Measurements from ENCODE around the gene AQP4.

DNA sequence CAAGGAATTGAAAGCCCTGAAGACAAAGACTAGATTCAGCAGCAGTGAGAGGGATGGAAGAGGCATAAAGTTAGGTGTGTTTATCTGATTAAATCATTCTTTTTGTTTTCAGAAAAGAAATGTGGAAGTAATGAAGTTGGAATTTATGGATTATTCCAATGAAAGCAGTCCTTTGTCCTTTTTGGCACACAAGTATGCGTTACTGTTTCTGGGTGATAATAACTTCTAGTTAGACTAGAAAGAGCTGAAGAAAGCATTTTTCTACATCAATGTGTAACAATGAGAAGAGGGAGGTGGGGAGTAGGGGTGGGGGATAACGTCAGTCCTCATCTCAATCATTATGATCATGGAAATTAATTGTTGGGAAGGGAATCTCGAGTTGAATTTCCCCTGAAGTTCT is 53.0 kb downstream of the AQP4 start:
- TF ChIP-seq, protein P1, sequence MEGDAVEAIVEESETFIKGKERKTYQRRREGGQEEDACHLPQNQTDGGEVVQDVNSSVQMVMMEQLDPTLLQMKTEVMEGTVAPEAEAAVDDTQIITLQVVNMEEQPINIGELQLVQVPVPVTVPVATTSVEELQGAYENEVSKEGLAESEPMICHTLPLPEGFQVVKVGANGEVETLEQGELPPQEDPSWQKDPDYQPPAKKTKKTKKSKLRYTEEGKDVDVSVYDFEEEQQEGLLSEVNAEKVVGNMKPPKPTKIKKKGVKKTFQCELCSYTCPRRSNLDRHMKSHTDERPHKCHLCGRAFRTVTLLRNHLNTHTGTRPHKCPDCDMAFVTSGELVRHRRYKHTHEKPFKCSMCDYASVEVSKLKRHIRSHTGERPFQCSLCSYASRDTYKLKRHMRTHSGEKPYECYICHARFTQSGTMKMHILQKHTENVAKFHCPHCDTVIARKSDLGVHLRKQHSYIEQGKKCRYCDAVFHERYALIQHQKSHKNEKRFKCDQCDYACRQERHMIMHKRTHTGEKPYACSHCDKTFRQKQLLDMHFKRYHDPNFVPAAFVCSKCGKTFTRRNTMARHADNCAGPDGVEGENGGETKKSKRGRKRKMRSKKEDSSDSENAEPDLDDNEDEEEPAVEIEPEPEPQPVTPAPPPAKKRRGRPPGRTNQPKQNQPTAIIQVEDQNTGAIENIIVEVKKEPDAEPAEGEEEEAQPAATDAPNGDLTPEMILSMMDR (optimal IDR thresholded peaks at IDR 0.05 in 1 of 3, IDR thresholded peaks at IDR 0.05 in 1 of 3, conservative IDR thresholded peaks at IDR 0.05 in 1 of 3; ENCODE audit: extremely low read depth in 1 of 3, insufficient read depth in 2 of 3, low read length in 3 of 3) = no peak
- no peak for TF ChIP-seq EZH2 (IDR thresholded peaks at IDR 0.05; ENCODE audit: low read length)
